SH-SY5Y (cell line): Measurements from ENCODE around the gene PAK4.

Experiments used
- GATA2 ChIP-seq: IDR thresholded peaks from 2 replicates; pipeline ENCODE4 v1.6.1; 2011; ENCODE audit warnings: mild to moderate bottlenecking, low read depth, low read length
- GATA3 ChIP-seq: IDR thresholded peaks from 2 replicates; pipeline ENCODE4 v1.6.1; 2011; ENCODE audit warnings: low read depth, mild to moderate bottlenecking, low read length, moderate library complexity

The PAK4 gene

GRCh38 chr19:39125554-39126311 lies at the start of gene PAK4:
Gene PAK4, plus strand, starts transcription at chr19:39125786. Its CDS starts 43,768 bp downstream, at chr19:39169554.
- TF ChIP-seq GATA3 = no peak
- TF ChIP-seq GATA2 = no peak

- TF ChIP-seq GATA2 (no peak), GATA3 (no peak)
Observed at GRCh38 chr19:39077323-39077722, 48.3 kb upstream of the PAK4 start.

GRCh38 chr19:39078436-39079200 lies 47.0 kb upstream of the PAK4 start:
- TF ChIP-seq GATA2 = no peak
- TF ChIP-seq GATA3 = no peak

GRCh38 chr19:39080431-39080830 lies 45.2 kb upstream of the PAK4 start:
- TF ChIP-seq GATA2 = no peak
- TF ChIP-seq GATA3 = no peak

- TF ChIP-seq GATA3 (no peak), GATA2 (no peak)
Observed at GRCh38 chr19:39082167-39082566, 43.4 kb upstream of the PAK4 start.

GRCh38 chr19:39082745-39083598 lies 42.6 kb upstream of the PAK4 start:
- no peak for TF ChIP-seq GATA3

- TF ChIP-seq GATA3 = no peak
Observed at GRCh38 chr19:39083599-39083982, 42.0 kb upstream of the PAK4 start.

GRCh38 chr19:39083983-39084731 lies 41.4 kb upstream of the PAK4 start, which contains the start of gene ACP7:
Gene ACP7, plus strand, starts transcription at chr19:39084368. Its CDS starts 902 bp downstream, at chr19:39085270.
- TF ChIP-seq GATA2 (no peak), GATA3 (no peak)

- TF ChIP-seq GATA2 (no peak), GATA3 (no peak)
Observed at GRCh38 chr19:39084732-39085080, 40.9 kb upstream of the PAK4 start.

- TF ChIP-seq GATA3 (no peak), GATA2 (no peak)
Observed at GRCh38 chr19:39085392-39085791, 40.2 kb upstream of the PAK4 start.

- no peak for TF ChIP-seq GATA2
- no peak for TF ChIP-seq GATA3
Observed at GRCh38 chr19:39086386-39086785, 39.2 kb upstream of the PAK4 start.

GRCh38 chr19:39087907-39088686 lies 37.5 kb upstream of the PAK4 start:
- no peak for TF ChIP-seq GATA2
- TF ChIP-seq GATA3 = no peak

GRCh38 chr19:39090881-39091280 lies 34.7 kb upstream of the PAK4 start:
- no peak for TF ChIP-seq GATA2
- TF ChIP-seq GATA3 = no peak
